ENCODE results near the gene GATM.
"Not testable (repeated sequence)": the region's sequence is repeated elsewhere in the genome, so short reads cannot be mapped to it uniquely, and the experiment has no call there.

Gene GATM

GRCh38 chr15:45328663-45329062 is 49.7 kb downstream of the GATM start:
- TF ChIP-seq L3MBTL2 (conservative IDR thresholded peaks at IDR 0.05), result no peak
- no peak for TF ChIP-seq HDGF (IDR thresholded peaks at IDR 0.05; ENCODE audit: borderline replicate concordance)
- TF ChIP-seq ARNT (IDR thresholded peaks at IDR 0.05), result no peak
- no peak for TF ChIP-seq CTBP1 (IDR thresholded peaks at IDR 0.05; ENCODE audit: borderline replicate concordance)
- POLR2A ChIA-PET, result no interaction called here
- DNase-seq (ENCODE audit: extremely low spot score), result no peak
- CTCF ChIA-PET, result no interaction called here

GRCh38 chr15:45326741-45327140 is 51.6 kb downstream of the GATM start:
- ChIA-PET POLR2A (no interaction called here), CTCF (no interaction called here)

GRCh38 chr15:45326280-45326679 is 52.1 kb downstream of the GATM start:
- TF ChIP-seq L3MBTL2 (conservative IDR thresholded peaks at IDR 0.05), result no peak
- TF ChIP-seq LEF1 (IDR thresholded peaks at IDR 0.05; ENCODE audit: borderline replicate concordance), result no peak
- TF ChIP-seq FOXK2 (IDR thresholded peaks at IDR 0.05), result no peak
- no peak for TF ChIP-seq SP1 (IDR thresholded peaks at IDR 0.05)
- TF ChIP-seq CTBP1 (IDR thresholded peaks at IDR 0.05; ENCODE audit: borderline replicate concordance), result no peak
- TF ChIP-seq ARNT (IDR thresholded peaks at IDR 0.05), result no peak
- ChIA-PET POLR2A (no interaction called here), CTCF (no interaction called here)
- no peak for DNase-seq (ENCODE audit: extremely low spot score)

More at GRCh38 chr15:45326741-45327140, 51.6 kb downstream of the GATM start:
- no peak for DNase-seq (ENCODE audit: extremely low spot score)
- no peak for TF ChIP-seq FOXM1 (IDR thresholded peaks at IDR 0.05; ENCODE audit: borderline replicate concordance)

- POLR2A ChIA-PET, result no interaction called here
- TF ChIP-seq ARNT (IDR thresholded peaks at IDR 0.05) (no peak), L3MBTL2 (conservative IDR thresholded peaks at IDR 0.05) (no peak), NFRKB (IDR thresholded peaks at IDR 0.05) (no peak), LEF1 (IDR thresholded peaks at IDR 0.05; ENCODE audit: borderline replicate concordance) (no peak), ZNF384 (IDR thresholded peaks at IDR 0.05) (no peak), CTBP1 (IDR thresholded peaks at IDR 0.05; ENCODE audit: borderline replicate concordance) (no peak), PKNOX1 (IDR thresholded peaks at IDR 0.05) (no peak), FOXM1 (IDR thresholded peaks at IDR 0.05; ENCODE audit: borderline replicate concordance) (no peak), SUZ12 (IDR thresholded peaks at IDR 0.05) (no peak), FOXK2 (IDR thresholded peaks at IDR 0.05) (no peak), TARDBP (IDR thresholded peaks at IDR 0.05) (no peak), BHLHE40 (IDR thresholded peaks at IDR 0.05; ENCODE audit: borderline replicate concordance) (no peak), HDGF (IDR thresholded peaks at IDR 0.05; ENCODE audit: borderline replicate concordance) (no peak), FOXA1 (IDR thresholded peaks at IDR 0.05) (no peak), ELF4 (IDR thresholded peaks at IDR 0.05) (no peak), SP1 (IDR thresholded peaks at IDR 0.05) (no peak)
- DNase-seq (ENCODE audit: extremely low spot score), result no peak
- CTCF ChIA-PET, result no interaction called here
Observed at GRCh38 chr15:45320581-45321205, 57.7 kb downstream of the GATM start.

GRCh38 chr15:45319472-45320214 is 58.7 kb downstream of the GATM start:
- no peak for DNase-seq (ENCODE audit: extremely low spot score)
- ChIA-PET CTCF (no interaction called here), POLR2A (no interaction called here)
- TF ChIP-seq CTBP1 (IDR thresholded peaks at IDR 0.05; ENCODE audit: borderline replicate concordance) (no peak), ELF4 (IDR thresholded peaks at IDR 0.05) (no peak), ZNF384 (IDR thresholded peaks at IDR 0.05) (no peak), PKNOX1 (IDR thresholded peaks at IDR 0.05) (no peak), BHLHE40 (IDR thresholded peaks at IDR 0.05; ENCODE audit: borderline replicate concordance) (no peak), ARNT (IDR thresholded peaks at IDR 0.05) (no peak), L3MBTL2 (conservative IDR thresholded peaks at IDR 0.05) (no peak), TARDBP (IDR thresholded peaks at IDR 0.05) (no peak), FOXK2 (IDR thresholded peaks at IDR 0.05) (no peak), FOXM1 (IDR thresholded peaks at IDR 0.05; ENCODE audit: borderline replicate concordance) (no peak), LEF1 (IDR thresholded peaks at IDR 0.05; ENCODE audit: borderline replicate concordance) (no peak), SUZ12 (IDR thresholded peaks at IDR 0.05) (no peak), NFRKB (IDR thresholded peaks at IDR 0.05) (no peak), SP1 (IDR thresholded peaks at IDR 0.05) (no peak), FOXA1 (IDR thresholded peaks at IDR 0.05) (no peak), HDGF (IDR thresholded peaks at IDR 0.05; ENCODE audit: borderline replicate concordance) (no peak)

GRCh38 chr15:45314960-45315359 is 63.4 kb downstream of the GATM start:
- CTCF ChIA-PET, result no interaction called here
- DNase-seq (ENCODE audit: extremely low spot score), result no peak
- POLR2A ChIA-PET, result no interaction called here
- TF ChIP-seq CTBP1 (IDR thresholded peaks at IDR 0.05; ENCODE audit: borderline replicate concordance), result no peak

- CTCF ChIA-PET; DNase-seq (ENCODE audit: extremely low spot score); POLR2A ChIA-PET: not testable (repeated sequence)
Observed at GRCh38 chr15:45314117-45314516, 64.2 kb downstream of the GATM start.

Data from HEK293T (cell line).